ENCODE measurements around the gene FLAD1.

Gene FLAD1

DNA sequence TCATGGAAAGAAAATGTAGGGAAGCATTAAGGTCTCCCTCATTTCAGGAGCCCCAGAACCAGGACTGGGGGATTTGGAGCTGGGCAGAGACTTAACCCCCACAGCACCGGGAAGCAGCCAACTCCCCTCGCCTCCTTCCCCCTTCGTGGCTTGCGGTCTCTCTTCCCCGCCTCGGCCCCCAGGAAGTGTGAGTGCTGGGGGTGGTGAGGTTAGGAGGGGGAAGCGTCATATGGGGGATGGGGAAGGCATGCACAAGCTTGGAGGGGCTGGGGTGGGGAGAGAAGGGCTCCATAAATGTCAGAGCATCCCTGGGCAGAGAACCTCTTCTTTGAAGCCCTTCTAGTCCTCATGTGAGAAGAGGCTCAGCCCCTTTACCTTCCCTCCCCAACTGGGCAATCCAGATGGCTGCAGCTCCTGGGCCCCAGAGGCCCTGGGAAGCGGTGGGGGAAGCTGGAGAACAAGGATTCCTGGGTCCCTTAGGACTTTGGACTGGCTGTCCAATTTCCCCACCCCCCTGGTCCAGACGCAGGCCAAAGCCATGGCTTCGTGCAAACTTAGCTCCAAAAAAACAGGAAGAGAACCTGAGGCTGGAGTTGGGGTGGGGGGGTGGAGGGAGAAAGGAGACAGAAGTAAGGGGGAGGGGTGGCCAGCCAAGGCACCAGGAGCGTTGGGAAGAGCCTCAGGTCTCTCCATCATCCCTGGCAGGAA, 27.2 kb downstream of the FLAD1 start:
- CTCF ChIA-PET = interaction anchor here (0.6 kb wide), 1 partner anchor 157 kb away, joined by 4 read pairs; no protein-coding TSS in a partner anchor

DNA sequence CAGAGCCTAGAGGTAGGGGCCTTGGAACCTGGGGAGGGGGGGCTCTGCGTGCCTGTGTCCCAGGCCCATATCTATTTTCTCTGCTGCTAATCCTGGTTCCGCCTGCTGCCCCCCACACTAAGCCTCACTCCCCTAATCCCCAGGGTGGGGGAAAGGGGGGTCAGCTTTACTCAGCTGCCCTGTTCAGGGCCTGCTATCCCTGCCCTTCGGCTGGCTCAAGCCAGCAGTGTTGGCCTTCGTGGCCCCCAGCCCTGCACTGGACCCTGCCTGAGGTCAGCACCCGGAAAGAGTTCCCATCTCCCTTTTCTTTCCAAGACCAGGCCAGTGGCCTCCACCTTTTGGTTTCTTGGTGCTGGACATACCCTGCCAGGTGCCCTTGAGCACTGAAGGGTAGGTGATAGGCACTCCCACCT, 27.9 kb downstream of the FLAD1 start:
- CTCF ChIA-PET = no interaction called here
- H3K36me3 ChIP-seq (ENCODE audit: control insufficient read depth in 2 of 2, insufficient read depth in 1 of 2, low read length in 2 of 2) = peaks cover 0 to 29% of the 10 kb centered on the region in 2 experiments; a peak in 1 of 3 replicates
- no peak overlapping the region for H3K27ac ChIP-seq (ENCODE audit: extremely low read depth, low read depth, low read length)
- H3K4me3 ChIP-seq (ENCODE audit: low read depth, low read length) = no peak overlapping the region
- peaks cover 10% of the 10 kb centered on the region for H3K4me1 ChIP-seq (ENCODE audit: control insufficient read depth, insufficient read depth, low read length)
- POLR2A ChIA-PET = no interaction called here
- H3K9me3 ChIP-seq (ENCODE audit: control insufficient read depth, insufficient read depth, low read depth, low read length) = no peaks in the 10 kb centered on the region
- TF ChIP-seq, protein P1, sequence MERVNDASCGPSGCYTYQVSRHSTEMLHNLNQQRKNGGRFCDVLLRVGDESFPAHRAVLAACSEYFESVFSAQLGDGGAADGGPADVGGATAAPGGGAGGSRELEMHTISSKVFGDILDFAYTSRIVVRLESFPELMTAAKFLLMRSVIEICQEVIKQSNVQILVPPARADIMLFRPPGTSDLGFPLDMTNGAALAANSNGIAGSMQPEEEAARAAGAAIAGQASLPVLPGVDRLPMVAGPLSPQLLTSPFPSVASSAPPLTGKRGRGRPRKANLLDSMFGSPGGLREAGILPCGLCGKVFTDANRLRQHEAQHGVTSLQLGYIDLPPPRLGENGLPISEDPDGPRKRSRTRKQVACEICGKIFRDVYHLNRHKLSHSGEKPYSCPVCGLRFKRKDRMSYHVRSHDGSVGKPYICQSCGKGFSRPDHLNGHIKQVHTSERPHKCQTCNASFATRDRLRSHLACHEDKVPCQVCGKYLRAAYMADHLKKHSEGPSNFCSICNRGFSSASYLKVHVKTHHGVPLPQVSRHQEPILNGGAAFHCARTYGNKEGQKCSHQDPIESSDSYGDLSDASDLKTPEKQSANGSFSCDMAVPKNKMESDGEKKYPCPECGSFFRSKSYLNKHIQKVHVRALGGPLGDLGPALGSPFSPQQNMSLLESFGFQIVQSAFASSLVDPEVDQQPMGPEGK (tag by site-specific recombination; IDR thresholded peaks at IDR 0.05) = peak; percentile 27; the same call in 1 of the 2 replicates
- no peak for TF ChIP-seq ZNF473 (tag by site-specific recombination; IDR thresholded peaks at IDR 0.05)

More for the DNA sequence above, 27.2 kb downstream of the FLAD1 start:
- H3K4me1 ChIP-seq (ENCODE audit: control insufficient read depth, insufficient read depth, low read length) = peaks cover 10% of the 10 kb centered on the region
- TF ChIP-seq, protein P2, sequence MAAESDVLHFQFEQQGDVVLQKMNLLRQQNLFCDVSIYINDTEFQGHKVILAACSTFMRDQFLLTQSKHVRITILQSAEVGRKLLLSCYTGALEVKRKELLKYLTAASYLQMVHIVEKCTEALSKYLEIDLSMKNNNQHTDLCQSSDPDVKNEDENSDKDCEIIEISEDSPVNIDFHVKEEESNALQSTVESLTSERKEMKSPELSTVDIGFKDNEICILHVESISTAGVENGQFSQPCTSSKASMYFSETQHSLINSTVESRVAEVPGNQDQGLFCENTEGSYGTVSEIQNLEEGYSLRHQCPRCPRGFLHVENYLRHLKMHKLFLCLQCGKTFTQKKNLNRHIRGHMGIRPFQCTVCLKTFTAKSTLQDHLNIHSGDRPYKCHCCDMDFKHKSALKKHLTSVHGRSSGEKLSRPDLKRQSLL (tag by site-specific recombination; IDR thresholded peaks at IDR 0.05) = 0 out of 2 replicates have a peak, but pooled peaks have one; percentile 12
- peak; percentile 50; the same call in 1 of the 2 replicates for TF ChIP-seq IKZF3 (tag by site-specific recombination; IDR thresholded peaks at IDR 0.05)
- TF ChIP-seq, protein P3, sequence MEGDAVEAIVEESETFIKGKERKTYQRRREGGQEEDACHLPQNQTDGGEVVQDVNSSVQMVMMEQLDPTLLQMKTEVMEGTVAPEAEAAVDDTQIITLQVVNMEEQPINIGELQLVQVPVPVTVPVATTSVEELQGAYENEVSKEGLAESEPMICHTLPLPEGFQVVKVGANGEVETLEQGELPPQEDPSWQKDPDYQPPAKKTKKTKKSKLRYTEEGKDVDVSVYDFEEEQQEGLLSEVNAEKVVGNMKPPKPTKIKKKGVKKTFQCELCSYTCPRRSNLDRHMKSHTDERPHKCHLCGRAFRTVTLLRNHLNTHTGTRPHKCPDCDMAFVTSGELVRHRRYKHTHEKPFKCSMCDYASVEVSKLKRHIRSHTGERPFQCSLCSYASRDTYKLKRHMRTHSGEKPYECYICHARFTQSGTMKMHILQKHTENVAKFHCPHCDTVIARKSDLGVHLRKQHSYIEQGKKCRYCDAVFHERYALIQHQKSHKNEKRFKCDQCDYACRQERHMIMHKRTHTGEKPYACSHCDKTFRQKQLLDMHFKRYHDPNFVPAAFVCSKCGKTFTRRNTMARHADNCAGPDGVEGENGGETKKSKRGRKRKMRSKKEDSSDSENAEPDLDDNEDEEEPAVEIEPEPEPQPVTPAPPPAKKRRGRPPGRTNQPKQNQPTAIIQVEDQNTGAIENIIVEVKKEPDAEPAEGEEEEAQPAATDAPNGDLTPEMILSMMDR (tag by site-specific recombination; IDR thresholded peaks at IDR 0.05) = no peak
- no peak for TF ChIP-seq ZNF571 (tag by site-specific recombination; IDR thresholded peaks at IDR 0.05)
- TF ChIP-seq ZNF341 (tag by site-specific recombination; IDR thresholded peaks at IDR 0.05; ENCODE audit: low read depth) = peak; percentile 61
- POLR2A ChIA-PET = interaction anchor here (0.6 kb wide), 1 partner anchor 27 kb away, joined by 5 read pairs; the partner anchor contains the start of gene FLAD1
- no peak overlapping the region for H3K27ac ChIP-seq (ENCODE audit: extremely low read depth, low read depth, low read length)
- H3K36me3 ChIP-seq (ENCODE audit: control insufficient read depth in 2 of 2, insufficient read depth in 1 of 2, low read length in 2 of 2) = peaks cover 0 to 23% of the 10 kb centered on the region in 2 experiments; a peak in 1 of 3 replicates
- no peak overlapping the region for H3K4me3 ChIP-seq (ENCODE audit: low read depth, low read length)
- H3K9me3 ChIP-seq (ENCODE audit: control insufficient read depth, insufficient read depth, low read depth, low read length) = no peaks in the 10 kb centered on the region

DNA sequence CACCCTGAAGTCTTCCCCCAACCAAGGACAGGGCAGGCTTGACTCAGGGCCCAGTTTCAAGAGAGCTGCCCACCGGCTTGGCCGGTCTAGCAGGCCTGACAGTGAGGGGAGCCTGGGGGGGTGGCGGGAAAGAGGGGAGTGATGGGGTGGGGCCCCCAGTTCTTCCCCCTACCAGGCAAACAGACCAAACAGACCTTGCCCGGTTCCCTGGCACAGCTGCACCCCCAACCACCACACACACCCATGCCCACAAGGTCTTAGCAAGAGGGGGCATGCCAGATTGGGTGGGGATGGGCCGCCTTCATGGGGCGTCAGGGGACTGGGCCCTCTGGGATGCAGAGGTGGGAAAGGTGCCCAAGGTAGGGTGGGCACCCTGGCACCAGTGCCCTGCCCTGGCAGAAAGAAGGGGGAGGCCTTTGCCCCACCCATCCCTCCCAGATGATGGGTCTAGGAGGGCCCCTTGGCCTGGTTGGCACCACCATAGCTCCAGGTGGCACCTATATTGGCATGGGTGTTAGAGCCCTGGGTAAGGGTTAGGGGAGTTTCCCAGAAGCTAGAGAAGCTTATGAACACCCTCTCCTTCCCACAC, 28.4 kb downstream of the FLAD1 start:
- H3K4me1 ChIP-seq (ENCODE audit: control insufficient read depth, insufficient read depth, low read length) = peaks cover 10% of the 10 kb centered on the region

More for the DNA sequence above, 28.4 kb downstream of the FLAD1 start:
- Histone ChIP-seq H3K9me3 (ENCODE audit: control insufficient read depth, insufficient read depth, low read depth, low read length) (no peaks in the 10 kb centered on the region), H3K27ac (ENCODE audit: extremely low read depth, low read depth, low read length) (no peak overlapping the region), H3K4me3 (ENCODE audit: low read depth, low read length) (no peak overlapping the region), H3K36me3 (ENCODE audit: control insufficient read depth in 2 of 2, insufficient read depth in 1 of 2, low read length in 2 of 2) (peaks cover 0 to 34% of the 10 kb centered on the region in 2 experiments; a peak in 1 of 3 replicates)
- TF ChIP-seq, protein P4, sequence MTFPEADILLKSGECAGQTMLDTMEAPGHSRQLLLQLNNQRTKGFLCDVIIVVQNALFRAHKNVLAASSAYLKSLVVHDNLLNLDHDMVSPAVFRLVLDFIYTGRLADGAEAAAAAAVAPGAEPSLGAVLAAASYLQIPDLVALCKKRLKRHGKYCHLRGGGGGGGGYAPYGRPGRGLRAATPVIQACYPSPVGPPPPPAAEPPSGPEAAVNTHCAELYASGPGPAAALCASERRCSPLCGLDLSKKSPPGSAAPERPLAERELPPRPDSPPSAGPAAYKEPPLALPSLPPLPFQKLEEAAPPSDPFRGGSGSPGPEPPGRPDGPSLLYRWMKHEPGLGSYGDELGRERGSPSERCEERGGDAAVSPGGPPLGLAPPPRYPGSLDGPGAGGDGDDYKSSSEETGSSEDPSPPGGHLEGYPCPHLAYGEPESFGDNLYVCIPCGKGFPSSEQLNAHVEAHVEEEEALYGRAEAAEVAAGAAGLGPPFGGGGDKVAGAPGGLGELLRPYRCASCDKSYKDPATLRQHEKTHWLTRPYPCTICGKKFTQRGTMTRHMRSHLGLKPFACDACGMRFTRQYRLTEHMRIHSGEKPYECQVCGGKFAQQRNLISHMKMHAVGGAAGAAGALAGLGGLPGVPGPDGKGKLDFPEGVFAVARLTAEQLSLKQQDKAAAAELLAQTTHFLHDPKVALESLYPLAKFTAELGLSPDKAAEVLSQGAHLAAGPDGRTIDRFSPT (tag by site-specific recombination; IDR thresholded peaks at IDR 0.05) = peak; percentile 93
- TF ChIP-seq TRIM28 (IDR thresholded peaks at IDR 0.05; ENCODE audit: borderline replicate concordance, low read length) = no peak
- ChIA-PET POLR2A (interaction anchor here (1.0 to 1.6 kb wide), 6 partner anchors 8 to 156 kb away, joined by 3 to 8 read pairs (median 4); partner anchors contain the start of gene PYGO2), CTCF (interaction anchor here (1.0 to 1.4 kb wide), 2 partner anchors 9 to 18 kb away, joined by 3 to 4 read pairs; partner anchors contain the start of genes LENEP and ZBTB7B)

Data from HEK293 (cell line).